ENCODE measurements around the gene EZR. TPM values are rescaled to one million over a fixed set of nuclear protein-coding genes. Genes with fewer than 3 reads are reported as not detected.

The EZR gene
- total RNA-seq, 1 donor from 2014 or later: 254 TPM

DNA sequence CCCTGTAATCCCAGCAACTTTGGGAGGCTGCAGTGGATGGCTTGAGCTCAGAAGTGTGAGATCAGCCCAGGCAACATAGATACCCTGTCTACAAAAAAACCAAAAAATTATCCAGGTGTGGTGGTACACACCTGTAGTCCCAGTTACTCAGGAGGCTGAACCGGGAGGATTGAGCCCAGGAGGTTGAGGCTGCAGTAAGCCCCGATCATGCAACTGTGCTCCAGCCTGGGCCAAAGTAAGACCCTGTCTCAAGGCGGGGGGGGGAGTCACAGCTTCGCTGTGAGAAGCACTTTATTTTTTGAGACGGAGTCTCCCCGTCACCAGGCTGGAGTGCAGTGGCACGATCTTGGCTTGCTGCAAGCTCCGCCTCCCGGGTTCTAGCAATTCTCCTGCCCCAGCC lies 54.2 kb downstream of the EZR start:
- H3K27ac ChIP-seq: no peak overlapping the region
- no peaks in the 10 kb centered on the region for H3K4me1 ChIP-seq
- intact Hi-C loops (cut with DNase I): no loop called here
- ATAC-seq (no peak), DNase-seq (no peak)
- peaks cover 71% of the 10 kb centered on the region for H3K36me3 ChIP-seq
- no peak overlapping the region for H3K4me3 ChIP-seq
- TF ChIP-seq CTCF (IDR thresholded peaks at IDR 0.05): no peak
- H3K9me3 ChIP-seq: no peaks in the 10 kb centered on the region
- no peaks in the 10 kb centered on the region for H3K27me3 ChIP-seq (ENCODE audit: low read depth)

GRCh38 chr6:158764183-158764849 lies 54.9 kb downstream of the EZR start:
- ATAC-seq (no peak), DNase-seq (no peak)
- intact Hi-C loops (cut with DNase I): no loop called here
- Histone ChIP-seq H3K27me3 (ENCODE audit: low read depth) (no peaks in the 10 kb centered on the region), H3K4me3 (no peak overlapping the region), H3K4me1 (no peaks in the 10 kb centered on the region), H3K27ac (no peak overlapping the region), H3K9me3 (no peaks in the 10 kb centered on the region), H3K36me3 (peaks cover 65% of the 10 kb centered on the region)
- no peak for TF ChIP-seq CTCF (IDR thresholded peaks at IDR 0.05)

DNA sequence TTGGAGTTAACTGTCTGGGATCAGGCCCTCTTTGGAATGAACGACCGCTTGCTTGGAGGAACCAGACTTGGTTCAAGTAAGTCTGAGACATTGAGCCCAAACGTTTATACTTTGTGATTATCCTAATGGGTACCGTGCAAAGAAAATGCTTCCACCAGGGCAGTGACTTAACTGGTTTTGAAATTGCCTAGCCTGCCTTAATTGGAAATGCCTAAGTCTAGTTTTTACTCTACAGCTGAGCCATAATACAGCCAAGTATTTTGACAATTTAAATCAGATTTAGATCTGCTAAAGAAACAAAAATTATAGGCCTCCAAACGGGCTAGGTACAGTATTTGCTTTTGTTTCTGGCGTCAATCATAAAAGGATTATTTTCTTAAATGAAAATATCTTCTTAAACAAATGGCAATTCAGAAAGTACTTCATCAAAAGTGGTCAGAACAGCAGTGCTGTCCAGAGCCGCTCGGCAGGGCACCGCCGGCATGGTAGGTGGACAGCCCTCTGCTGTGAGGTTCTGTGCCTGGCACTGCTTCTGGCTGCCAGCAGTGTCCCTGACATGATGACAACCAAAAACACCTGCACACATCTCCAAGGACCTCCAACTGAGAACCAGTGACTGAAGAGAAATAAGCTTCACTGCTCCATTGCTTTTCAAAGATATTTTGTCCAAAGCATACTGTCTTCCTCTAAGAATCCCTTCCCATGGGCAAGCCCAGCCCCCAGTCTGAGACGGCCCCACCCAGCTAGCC lies 55.6 kb downstream of the EZR start:
- ATAC-seq: no peak
- DNase-seq: no peak
- TF ChIP-seq CTCF (IDR thresholded peaks at IDR 0.05): no peak
- no peak overlapping the region for H3K27ac ChIP-seq
- H3K4me1 ChIP-seq: no peaks in the 10 kb centered on the region
- H3K4me3 ChIP-seq: no peak overlapping the region
- no peaks in the 10 kb centered on the region for H3K27me3 ChIP-seq (ENCODE audit: low read depth)
- H3K9me3 ChIP-seq: no peaks in the 10 kb centered on the region
- H3K36me3 ChIP-seq: peaks cover 57% of the 10 kb centered on the region
- intact Hi-C loops (cut with DNase I): no loop called here

- Histone ChIP-seq H3K27me3 (ENCODE audit: low read depth) (no peaks in the 10 kb centered on the region), H3K4me3 (no peak overlapping the region), H3K36me3 (peaks cover 51% of the 10 kb centered on the region), H3K4me1 (no peaks in the 10 kb centered on the region), H3K27ac (no peak overlapping the region), H3K9me3 (no peaks in the 10 kb centered on the region)
- ATAC-seq (peak in 1 of 2 donors; percentile 0), DNase-seq (no peak)
- TF ChIP-seq CTCF (IDR thresholded peaks at IDR 0.05): no peak
- intact Hi-C loops (cut with DNase I): no loop called here
Observed at GRCh38 chr6:158762787-158763433, 56.3 kb downstream of the EZR start.

DNA sequence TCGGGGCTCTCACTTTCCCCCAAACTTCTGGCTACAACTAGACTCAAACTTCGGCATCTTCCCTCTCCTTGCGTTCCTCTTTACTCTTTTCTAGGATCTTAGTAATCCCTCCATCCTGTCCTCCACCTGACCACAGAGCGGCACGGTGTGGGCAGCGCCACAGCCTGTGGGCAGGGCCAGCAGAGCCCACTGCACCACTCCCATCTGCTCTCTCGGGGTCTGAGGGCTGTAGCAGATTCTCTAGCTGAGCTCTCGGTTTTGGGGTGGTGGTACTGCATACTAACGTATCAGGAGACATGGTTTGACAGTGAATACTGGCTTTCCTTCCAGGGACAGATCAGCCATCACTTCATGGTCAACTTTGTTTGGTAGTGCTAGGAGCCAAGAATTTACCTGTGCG lies 57.4 kb downstream of the EZR start:
- no peaks in the 10 kb centered on the region for H3K4me1 ChIP-seq
- H3K36me3 ChIP-seq: peaks cover 49% of the 10 kb centered on the region
- DNase-seq (no peak), ATAC-seq (peak in 1 of 2 donors; percentile 2)
- TF ChIP-seq CTCF (IDR thresholded peaks at IDR 0.05): no peak
- H3K9me3 ChIP-seq: no peaks in the 10 kb centered on the region
- no peaks in the 10 kb centered on the region for H3K27me3 ChIP-seq (ENCODE audit: low read depth)
- intact Hi-C loops (cut with DNase I): no loop called here
- H3K27ac ChIP-seq: no peak overlapping the region
- no peak overlapping the region for H3K4me3 ChIP-seq

Data from lower lobe of right lung (tissue), 2 donors.